NCI-H1694 treated with DMSO at 0.1 percent for 48 hours (cell line): ENCODE measurements around the gene TMC5.
"Not testable (repeated sequence)": the region's sequence is repeated elsewhere in the genome, so short reads cannot be mapped to it uniquely, and the experiment has no call there.

Source experiments
- DNase-seq: peaks from one replicate; lab custom pipeline; 2025; lab: John Stamatoyannopoulos, UW

TMC5 gene

DNA sequence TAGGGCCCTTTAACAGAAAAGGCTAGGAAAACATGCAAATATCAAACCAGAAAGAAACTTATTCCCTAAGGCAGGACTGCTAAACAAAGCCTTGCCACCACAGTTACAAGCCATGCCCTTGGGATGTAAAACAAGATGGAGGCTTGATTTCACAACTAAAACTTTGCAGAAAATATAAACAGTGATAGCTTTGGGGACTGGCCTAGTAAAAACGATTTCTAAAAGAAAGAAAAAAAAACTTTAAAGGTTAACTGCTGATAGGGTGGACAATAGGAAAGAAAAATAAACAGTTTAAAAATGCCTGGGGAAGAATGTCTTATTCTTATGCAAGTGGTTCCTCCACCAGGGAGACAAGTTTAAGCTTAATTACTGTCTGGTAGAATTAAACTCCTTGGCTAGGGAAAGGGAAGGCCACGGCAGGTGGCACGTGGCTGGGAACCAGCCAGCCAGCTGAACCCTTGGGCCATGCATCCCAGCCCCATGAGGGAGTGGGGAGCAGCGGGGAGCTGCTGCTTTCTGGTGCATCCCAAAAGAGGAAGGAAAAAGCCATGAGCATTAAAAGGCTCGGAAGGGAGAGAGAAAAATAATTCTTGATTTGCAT is 10.7 kb upstream of the TMC5 start:
- DNase-seq: no peak

GRCh38 chr16:19410435-19411171 is 7.1 kb upstream of the TMC5 start:
- no peak for DNase-seq

- DNase-seq: no peak
Measured at GRCh38 chr16:19411298-19411697, 6.4 kb upstream of the TMC5 start.

DNA sequence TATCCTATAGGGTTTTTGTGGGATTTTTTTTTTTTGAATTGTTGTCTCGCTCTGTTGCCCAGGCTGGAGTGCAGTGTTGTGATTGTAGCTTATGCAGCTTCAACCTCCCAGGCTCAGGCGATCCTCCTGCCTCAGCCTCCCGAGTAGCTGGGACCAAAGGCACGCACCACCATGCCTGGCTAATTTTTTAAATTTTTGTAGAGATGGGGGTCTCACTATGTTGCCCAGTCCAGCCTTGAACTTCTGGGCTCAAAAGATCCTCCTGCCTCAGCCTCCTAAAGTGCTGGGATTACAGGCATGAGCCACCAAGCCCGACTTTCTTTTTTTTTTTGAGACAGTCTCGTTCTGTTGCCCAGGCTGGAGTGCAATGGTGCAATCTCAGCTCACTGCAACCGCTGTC is 5.6 kb upstream of the TMC5 start:
- not testable (repeated sequence) for DNase-seq

DNA sequence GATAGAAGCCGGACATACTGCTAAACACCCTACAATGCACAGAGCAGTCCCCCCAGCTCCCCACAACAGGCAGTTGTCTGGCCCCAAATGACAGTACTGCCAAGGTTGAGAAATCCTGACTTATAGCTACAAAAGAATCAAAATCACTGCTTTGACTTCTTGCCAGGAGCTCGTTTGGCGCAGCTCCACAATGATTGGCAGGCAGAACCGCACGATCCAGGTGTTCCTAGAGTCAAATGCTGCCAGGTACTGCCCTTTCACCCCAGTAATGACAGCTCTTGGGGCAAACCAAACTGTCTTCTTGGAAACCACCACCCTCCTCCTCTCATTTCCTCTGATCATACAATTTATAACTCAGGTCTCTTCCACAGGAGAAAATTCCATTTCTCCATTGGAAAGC is 2.2 kb upstream of the TMC5 start:
- DNase-seq: no peak

DNA sequence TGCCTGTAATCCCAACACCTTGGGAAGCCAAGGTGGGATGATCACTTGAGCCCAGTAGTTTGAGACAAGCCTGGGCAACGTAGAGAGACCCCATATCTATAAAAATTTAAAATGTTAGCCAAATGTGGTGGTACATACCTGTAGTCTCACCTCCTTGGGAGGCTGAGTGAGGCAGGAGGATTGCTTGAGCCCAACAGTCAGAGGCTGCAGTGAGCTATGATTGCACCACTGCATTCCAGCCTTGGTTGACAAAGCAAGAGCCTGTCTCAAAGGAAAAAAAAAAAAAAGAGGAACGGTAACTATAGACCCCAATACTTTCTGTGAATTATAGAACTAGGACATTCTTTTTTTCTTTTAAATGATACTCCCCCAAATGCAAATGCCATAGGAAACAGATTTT is 1.8 kb upstream of the TMC5 start:
- DNase-seq: no peak

DNA sequence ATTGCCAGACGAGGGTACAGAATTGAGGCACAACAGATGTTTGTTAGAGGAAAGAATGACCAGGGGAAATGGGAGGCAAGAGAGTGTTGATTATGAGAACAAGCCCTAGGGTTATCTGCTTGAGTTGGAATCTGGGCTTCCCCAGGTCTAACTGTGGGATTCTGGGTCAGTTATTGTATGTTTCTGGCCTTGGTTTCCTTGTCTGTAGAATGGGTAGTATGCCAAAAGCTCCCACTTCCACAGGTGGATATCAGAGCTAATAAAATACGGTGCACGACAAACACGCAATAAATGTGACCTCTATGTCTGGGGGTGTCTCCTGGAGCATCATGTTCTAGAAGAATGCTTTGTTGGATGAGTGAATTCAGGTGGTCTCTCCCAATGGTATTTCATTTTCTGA is 517 bp downstream of the TMC5 start:
- DNase-seq: no peak

DNA sequence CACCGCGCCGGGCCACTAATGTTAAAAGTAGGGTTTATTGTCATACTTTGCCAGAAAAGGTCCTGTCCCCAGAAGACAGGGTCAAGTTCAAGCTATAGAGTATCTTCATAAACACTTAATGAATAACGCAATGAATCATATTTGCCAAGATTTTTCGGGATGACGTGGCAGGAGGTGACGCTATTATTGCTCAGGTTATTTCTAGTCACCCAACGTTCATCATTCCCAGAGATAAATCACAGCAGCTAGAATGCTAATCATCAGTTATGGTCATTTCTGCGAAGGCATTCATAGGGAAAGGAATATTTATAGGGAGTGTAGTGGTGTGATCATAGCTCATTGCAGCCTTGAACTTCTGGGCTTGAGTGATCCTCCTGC is 2.0 kb downstream of the TMC5 start:
- DNase-seq: no peak

GRCh38 chr16:19424478-19424877 is 6.8 kb downstream of the TMC5 start:
- no peak for DNase-seq

GRCh38 chr16:19430345-19430744 is 12.7 kb downstream of the TMC5 start:
- DNase-seq: no peak

GRCh38 chr16:19431636-19432340 is 14.1 kb downstream of the TMC5 start:
- no peak for DNase-seq

GRCh38 chr16:19432429-19432828 is 14.7 kb downstream of the TMC5 start:
- DNase-seq: no peak

- no peak for DNase-seq
Measured at GRCh38 chr16:19434584-19434983, 16.9 kb downstream of the TMC5 start.

DNA sequence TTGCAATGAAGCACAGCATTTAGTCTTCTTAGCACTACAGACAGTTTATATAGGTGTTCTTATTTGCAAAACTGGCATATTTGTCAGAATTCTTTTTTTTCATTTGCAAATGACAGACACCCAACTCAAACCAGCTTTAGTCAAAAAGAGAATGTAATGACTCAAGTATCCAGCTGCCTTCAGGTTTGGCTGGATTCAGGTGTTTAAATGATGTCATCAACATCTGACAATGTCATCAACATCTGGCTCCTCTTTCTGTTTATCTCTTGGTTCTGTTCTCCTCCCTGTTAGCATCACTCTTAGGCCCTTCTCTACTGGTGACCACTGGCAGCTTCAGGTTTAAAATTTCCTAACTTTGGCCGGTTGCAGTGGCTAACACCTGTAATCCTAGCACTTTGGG is 18.9 kb downstream of the TMC5 start:
- DNase-seq: no peak

GRCh38 chr16:19437280-19437679 is 19.6 kb downstream of the TMC5 start:
- DNase-seq: no peak

- DNase-seq: no peak
Measured at GRCh38 chr16:19438739-19439138, 21.1 kb downstream of the TMC5 start.

- DNase-seq: no peak
Measured at GRCh38 chr16:19439483-19439882, 21.8 kb downstream of the TMC5 start.

- no peak for DNase-seq
Measured at GRCh38 chr16:19443659-19444058, 26.0 kb downstream of the TMC5 start.

DNA sequence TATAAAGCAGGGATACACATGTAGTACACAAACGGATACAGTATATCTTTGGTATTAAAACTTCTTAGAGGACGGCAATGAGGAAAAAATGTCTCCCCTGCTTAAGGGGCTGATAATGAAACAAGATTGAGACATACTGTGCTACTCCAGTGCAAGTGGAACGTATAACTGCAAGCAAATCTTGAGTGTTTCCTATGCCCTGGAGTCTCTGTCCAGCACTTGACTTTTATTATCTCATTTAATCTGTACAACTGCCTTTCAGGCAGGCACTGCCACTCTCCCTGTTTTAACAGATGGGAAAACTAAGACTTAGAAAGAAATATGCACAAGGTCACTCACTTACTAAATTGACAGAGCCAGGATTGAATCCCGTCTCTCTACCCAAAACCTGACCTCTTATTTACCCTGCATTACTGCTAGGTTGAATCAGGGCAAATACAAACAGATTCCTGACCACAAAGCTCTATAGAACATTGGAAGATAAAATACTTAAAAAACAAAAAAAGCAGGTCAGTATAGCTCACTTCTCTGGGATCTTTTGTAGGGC is 28.7 kb downstream of the TMC5 start:
- DNase-seq: no peak

DNA sequence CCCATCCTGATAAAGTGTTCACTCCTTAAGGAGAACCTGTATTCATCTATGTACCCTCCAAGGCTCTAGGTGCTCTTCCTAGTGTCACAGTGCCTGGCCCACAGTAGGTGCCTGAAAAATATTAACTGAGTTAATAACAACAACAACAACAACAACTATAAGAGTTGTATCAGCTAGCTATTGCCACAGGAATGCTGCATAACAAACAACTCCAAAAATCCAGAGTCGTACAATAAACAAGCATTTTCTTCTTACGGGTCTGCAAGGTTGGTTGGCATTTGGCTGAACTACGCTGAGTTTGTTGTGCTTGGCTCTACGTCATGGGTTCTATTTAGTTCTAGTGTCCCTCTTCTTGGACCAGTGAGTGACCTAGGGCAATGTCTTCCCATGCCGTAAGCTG is 29.2 kb downstream of the TMC5 start:
- DNase-seq: no peak

DNA sequence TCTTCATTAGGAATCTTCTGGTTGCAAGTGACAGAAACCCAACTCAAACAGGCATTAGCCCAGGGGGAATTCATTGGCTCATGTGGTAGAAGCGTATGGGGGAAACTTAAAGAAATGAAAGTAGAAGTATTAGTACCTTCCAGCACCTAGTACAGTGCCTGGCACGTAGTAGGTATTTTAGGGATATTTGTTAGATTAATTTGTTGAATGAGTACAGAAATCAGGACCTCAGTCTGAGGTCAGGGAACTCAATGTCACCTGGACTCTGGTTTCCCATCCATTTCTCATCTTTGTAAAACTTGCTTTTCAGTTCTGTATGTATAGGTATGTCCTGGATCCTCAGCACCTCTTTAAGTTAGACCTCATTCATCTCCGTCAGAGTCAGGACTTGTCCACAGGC is 32.5 kb downstream of the TMC5 start:
- DNase-seq: no peak

- DNase-seq: no peak
Measured at GRCh38 chr16:19458722-19459379, 41.2 kb downstream of the TMC5 start.

DNA sequence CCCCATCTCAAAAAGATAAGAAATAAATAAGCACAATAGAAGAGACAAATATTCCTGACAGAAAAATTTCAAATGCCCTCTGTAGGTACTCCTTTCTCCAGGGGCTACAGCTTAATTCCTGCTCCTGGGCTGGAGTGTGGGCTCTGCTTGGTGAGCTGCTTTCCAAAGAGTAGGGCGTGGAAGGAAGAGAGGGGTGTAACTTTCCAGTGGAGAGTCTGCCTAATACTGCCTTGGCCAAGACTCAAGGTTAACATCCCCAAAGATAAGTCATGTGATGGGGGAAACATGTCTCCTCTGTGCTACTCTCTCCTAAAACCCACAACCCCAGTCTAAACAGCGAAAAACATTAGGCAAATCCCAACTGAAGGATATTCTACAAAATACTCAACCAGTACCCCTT is 42.7 kb downstream of the TMC5 start:
- DNase-seq: no peak
